ENCODE data around the gene SUPT7L. TPM values are rescaled to one million over a fixed set of nuclear protein-coding genes. Genes with fewer than 3 reads are reported as not detected.

The SUPT7L gene
- polyA plus RNA-seq, 4 donors, result 45.4 to 67.7 (median 58.4) TPM

Other genes with a start within 250 kb of the SUPT7L start
- gene NRBP1, start 235.0 kb downstream of the SUPT7L start, polyA plus RNA-seq (ENCODE audit: insufficient read length in 4 of 4), result 100 to 1,000 TPM; 123 to 164 (median 134) TPM
- 1 to 10 TPM; 2.7 to 8.3 (median 6.5) TPM for gene KRTCAP3, start 221.2 kb downstream of the SUPT7L start, polyA plus RNA-seq (ENCODE audit: insufficient read length in 4 of 4)
- 10 to 100 TPM; 32.9 to 61.0 (median 45.3) TPM for gene IFT172, start 173.9 kb downstream of the SUPT7L start, polyA plus RNA-seq (ENCODE audit: insufficient read length in 4 of 4)
- 10 to 100 TPM in 1 of 4 donors, 1 to 10 TPM in 3; 7.0 to 11.5 (median 8.1) TPM for gene FNDC4, start 168.4 kb downstream of the SUPT7L start, polyA plus RNA-seq (ENCODE audit: insufficient read length in 4 of 4)
- under 1 TPM in 3 of 4 donors, not detected in 1; 0.14 to 0.18 (median 0.16) TPM for gene GCKR, start 166.8 kb downstream of the SUPT7L start, polyA plus RNA-seq (ENCODE audit: insufficient read length in 4 of 4)
- 10 to 100 TPM; 63.2 to 85.5 (median 76.7) TPM for gene ZNF512, start 80.6 kb downstream of the SUPT7L start, polyA plus RNA-seq (ENCODE audit: insufficient read length in 4 of 4)
- gene CCDC121, start 34.6 kb downstream of the SUPT7L start, polyA plus RNA-seq (ENCODE audit: insufficient read length in 4 of 4), result 10 to 100 TPM; 11.1 to 15.3 (median 13.2) TPM
- gene GPN1, start 34.6 kb downstream of the SUPT7L start, polyA plus RNA-seq (ENCODE audit: insufficient read length in 4 of 4), result 10 to 100 TPM; 49.7 to 68.5 (median 58.1) TPM
- gene SLC4A1AP, start 275 bp upstream of the SUPT7L start, polyA plus RNA-seq (ENCODE audit: insufficient read length in 4 of 4), result 10 to 100 TPM; 23.5 to 36.7 (median 34.4) TPM
- 100 to 1,000 TPM in 3 of 4 donors, 10 to 100 TPM in 1; 85.1 to 171 (median 157) TPM for gene MRPL33, start 108.1 kb upstream of the SUPT7L start, polyA plus RNA-seq (ENCODE audit: insufficient read length in 4 of 4)
- 1 to 10 TPM; 2.0 to 8.6 (median 6.9) TPM for gene RBKS, start 226.8 kb upstream of the SUPT7L start, polyA plus RNA-seq (ENCODE audit: insufficient read length in 4 of 4)
- gene BABAM2, start 227.1 kb upstream of the SUPT7L start, polyA plus RNA-seq (ENCODE audit: insufficient read length in 4 of 4), result 10 to 100 TPM; 30.1 to 59.3 (median 55.6) TPM

Data from left renal pelvis (tissue), 4 donors.